ENCODE results near the gene RIPOR3. TPM values are rescaled to one million over a fixed set of nuclear protein-coding genes. Genes with fewer than 3 reads are reported as not detected.

Gene RIPOR3
- total RNA-seq, 1 experiment from 2014 or later: 0.46 TPM

- no peak overlapping the region for H3K18ac ChIP-seq (ENCODE audit: insufficient read length, low read depth, low read length)
- H2BK12ac ChIP-seq (ENCODE audit: insufficient read length, low read depth, low read length): no peak overlapping the region
- no CpG with 5 or more reads among the region's 9 CpGs for WGBS (ENCODE audit: extremely low coverage, insufficient read length, low lambda C conversion rate)
- H4K20me1 ChIP-seq (ENCODE audit: control insufficient read depth, insufficient read depth, insufficient read length): no peaks in the 10 kb centered on the region
- no peak overlapping the region for H4K8ac ChIP-seq (replicated peaks; ENCODE audit: insufficient read length, low read depth, low read length)
- DNase-seq: no peak
- no peak overlapping the region for H4K91ac ChIP-seq (ENCODE audit: insufficient read length, low read depth, low read length)
- Mint-ChIP-seq H3K4me1 (peaks cover 28 to 39% of the 10 kb centered on the region in 2 experiments), H3K27me3 (ENCODE audit: low read depth) (peaks cover 22% of the 10 kb centered on the region), H3K4me3 (no peak overlapping the region), H3K36me3 (ENCODE audit: insufficient read depth in 1 of 3, low read depth in 3 of 3) (no peaks in the 10 kb centered on the region), H3K9me3 (no peaks in the 10 kb centered on the region), H3K27ac (no peak overlapping the region)
- no peak for TF ChIP-seq CTCF (conservative IDR thresholded peaks at IDR 0.05)
- H3K79me1 ChIP-seq (ENCODE audit: insufficient read depth, low read depth, low read length, poor library complexity, severe bottlenecking): no peaks in the 10 kb centered on the region
- no peak overlapping the region for H2BK20ac ChIP-seq (ENCODE audit: low read depth, low read length, poor library complexity, severe bottlenecking)
- no peak overlapping the region for H3K56ac ChIP-seq (ENCODE audit: insufficient read length, low read depth, low read length)
- H2BK15ac ChIP-seq (ENCODE audit: low read depth, low read length): no peak overlapping the region
- H3K23me2 ChIP-seq (ENCODE audit: insufficient read length, low read depth, low read length, poor library complexity, severe bottlenecking): peaks cover 21% of the 10 kb centered on the region
- no peak overlapping the region for H3K4ac ChIP-seq (ENCODE audit: low read depth, low read length)
- H3K4me2 ChIP-seq (ENCODE audit: insufficient read depth, insufficient read length, low read length): no peak overlapping the region
- H3K79me2 ChIP-seq (ENCODE audit: insufficient read depth, low read length): no peaks in the 10 kb centered on the region
- peaks cover 3% of the 10 kb centered on the region; the same call in 1 of the 2 replicates for H3K4me1 ChIP-seq (ENCODE audit: insufficient read depth, low read length)
- H2BK5ac ChIP-seq (ENCODE audit: insufficient read length, low read length): no peak overlapping the region
- no peak overlapping the region for H2AK5ac ChIP-seq (ENCODE audit: insufficient read length, low read length)
- H3K14ac ChIP-seq (ENCODE audit: insufficient read depth, low read length): no peak overlapping the region
- no peaks in the 10 kb centered on the region for H3K9me3 ChIP-seq (ENCODE audit: control insufficient read depth, low read depth, low read length)
- H3T11ph ChIP-seq (ENCODE audit: low read length): no peak overlapping the region
- H2AFZ ChIP-seq (ENCODE audit: low read length): no peak overlapping the region
- no peak overlapping the region for H3K27ac ChIP-seq (ENCODE audit: insufficient read length, low read depth, low read length)
- no peak overlapping the region for H3K23ac ChIP-seq (ENCODE audit: insufficient read length, low read depth, low read length)
- H2BK120ac ChIP-seq (ENCODE audit: low read depth, low read length, poor library complexity, severe bottlenecking): no peak overlapping the region
- H3K27me3 ChIP-seq (ENCODE audit: insufficient read depth, low read length): no peaks in the 10 kb centered on the region
- H4K5ac ChIP-seq (ENCODE audit: insufficient read length, low read depth, low read length): no peak overlapping the region
- no peak overlapping the region for H3K9ac ChIP-seq (ENCODE audit: extremely low read depth, insufficient read length, low read length)
These were observed 3.2 kb upstream of the RIPOR3 start for GRCh38 chr20:50694379-50695134.
